HG03135 (cell line): ENCODE data around the gene RAF1.
"Not testable (repeated sequence)": the region's sequence is repeated elsewhere in the genome, so short reads cannot be mapped to it uniquely, and the experiment has no call there.

Experiments used
- ATAC-seq: cut with Tn5 transposase; IDR thresholded peaks from one replicate; pipeline ENCODE4 v1.9.1; 2021; ENCODE audit warnings: mild to moderate bottlenecking, moderate library complexity; ENCODE audit not compliant: unreplicated experiment

The RAF1 gene

DNA sequence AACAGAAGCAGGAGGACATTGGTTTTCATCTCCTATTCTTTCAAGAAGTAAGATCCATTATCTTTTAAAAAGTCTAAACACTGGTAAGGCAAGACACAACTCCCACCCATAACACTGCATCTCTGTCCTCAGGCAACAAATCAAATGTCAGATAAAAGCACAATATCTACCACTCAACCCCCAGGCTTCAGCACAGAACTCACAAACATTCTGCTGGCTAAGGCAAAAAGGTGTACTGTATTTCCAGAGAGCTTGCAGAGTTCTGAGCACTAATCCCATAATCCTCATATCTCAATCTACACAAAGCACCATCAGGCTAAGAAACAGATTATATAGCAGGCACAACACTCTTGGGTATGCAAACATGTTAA lies 20.9 kb downstream of the RAF1 start:
- ATAC-seq, result no peak

DNA sequence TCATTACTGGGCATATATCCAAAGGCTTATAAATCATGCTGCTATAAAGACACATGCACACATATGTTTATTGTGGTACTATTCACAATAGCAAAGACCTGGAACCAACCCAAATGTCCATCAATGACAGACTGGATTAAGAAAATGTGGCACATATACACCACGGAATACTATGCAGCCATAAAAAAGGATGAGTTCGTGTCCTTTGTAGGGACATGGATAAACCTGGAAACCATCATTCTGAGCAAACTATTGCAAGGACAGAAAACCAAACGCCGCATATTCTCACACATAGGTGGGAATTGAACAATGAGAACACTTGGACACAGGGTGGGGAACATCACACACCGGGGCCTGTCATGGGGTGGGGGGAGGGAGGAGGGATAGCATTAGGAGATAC lies 23.1 kb downstream of the RAF1 start:
- ATAC-seq, result not testable (repeated sequence)

DNA sequence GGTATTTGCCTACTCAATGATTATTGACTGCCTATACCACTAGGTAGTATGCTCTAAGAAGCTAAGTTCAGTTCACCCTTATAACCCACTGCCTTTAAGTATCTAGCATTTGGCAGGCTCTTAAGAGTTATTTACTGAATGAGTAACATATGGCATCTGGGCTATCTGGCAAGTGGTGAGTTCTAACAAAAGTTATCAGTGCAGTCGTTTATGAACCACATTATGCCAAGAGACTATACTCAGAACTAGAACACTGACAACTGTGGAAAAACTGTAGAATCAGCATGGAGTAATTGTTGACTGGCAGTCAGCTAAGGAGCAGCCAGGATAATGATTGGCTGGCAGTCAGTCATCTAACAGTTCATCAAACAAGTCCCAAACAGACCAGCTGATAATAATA lies 25.8 kb downstream of the RAF1 start:
- ATAC-seq, result no peak

DNA sequence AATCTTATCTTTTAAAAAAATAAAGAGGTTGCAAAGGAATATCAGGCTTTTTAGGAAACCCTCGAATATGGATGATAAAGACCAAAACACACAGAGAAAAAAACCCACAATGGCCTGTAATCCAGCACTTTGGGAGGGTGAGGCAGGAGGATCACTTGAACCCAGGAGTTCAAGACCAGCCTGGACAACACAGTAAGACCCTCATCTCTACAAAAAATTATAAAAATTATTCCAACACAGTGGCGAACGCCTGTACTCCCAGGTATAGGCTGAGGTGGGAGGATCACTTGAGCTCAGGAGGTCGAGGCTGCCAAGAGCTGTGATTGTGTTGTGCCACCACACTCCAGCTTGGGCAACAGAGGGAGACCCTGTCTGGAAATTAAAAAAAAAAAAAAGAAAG lies 30.8 kb downstream of the RAF1 start:
- no peak for ATAC-seq

DNA sequence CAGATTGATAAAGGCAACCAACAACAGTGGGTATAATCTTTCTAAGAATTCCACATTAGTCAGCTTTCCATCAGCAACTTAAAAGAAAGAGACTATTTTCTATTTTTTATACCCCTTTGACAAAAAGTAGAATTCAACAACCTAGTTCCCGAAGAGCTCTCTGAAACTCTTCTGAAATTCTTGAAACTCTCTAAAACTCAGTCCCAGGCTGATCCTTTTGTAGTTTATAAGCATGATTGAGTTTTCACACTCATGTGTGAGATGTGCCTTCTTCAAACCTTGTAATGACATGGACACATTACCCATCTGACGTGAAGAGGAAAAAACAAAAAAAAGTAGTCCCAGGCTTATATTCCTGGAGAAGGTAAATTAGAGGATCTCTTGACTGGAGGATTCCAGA lies 31.4 kb downstream of the RAF1 start:
- no peak for ATAC-seq

DNA sequence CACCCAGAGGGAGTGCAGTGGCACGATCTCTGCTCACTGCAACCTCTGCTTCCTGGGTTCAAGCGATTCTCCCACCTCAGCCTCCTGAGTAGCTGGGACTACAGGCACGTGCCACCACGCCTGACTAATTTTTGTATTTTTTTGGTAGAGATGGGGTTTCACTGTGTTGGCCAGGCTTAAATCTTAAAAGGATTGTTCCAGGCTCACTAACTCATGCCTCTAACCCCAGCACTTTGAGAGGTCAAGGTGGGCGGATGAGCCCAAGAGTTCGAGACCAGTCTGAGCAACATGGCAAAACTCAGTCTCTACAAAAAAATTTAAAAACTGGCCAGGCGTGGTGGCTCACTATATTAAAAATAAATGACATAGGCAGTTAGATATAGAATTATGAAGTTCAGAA lies 33.1 kb downstream of the RAF1 start:
- not testable (repeated sequence) for ATAC-seq

DNA sequence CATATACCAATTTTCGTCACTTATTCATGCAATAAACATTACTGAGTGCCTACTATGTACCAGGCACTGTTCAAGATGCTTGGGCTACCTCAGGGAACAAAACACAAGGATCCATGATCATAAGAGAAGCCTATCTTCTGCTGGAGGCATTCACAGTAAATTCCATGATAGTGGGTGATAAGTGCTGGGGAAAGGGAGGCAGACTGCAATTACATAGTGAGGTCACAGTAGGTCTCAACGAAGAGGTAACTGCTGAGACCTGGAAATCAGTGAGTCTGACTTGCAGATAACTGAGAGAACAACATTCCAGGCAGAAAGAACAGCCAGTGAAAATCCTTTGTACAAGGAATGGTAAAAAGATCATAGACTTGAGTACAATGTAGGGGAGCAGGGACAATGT lies 33.6 kb downstream of the RAF1 start:
- ATAC-seq, result no peak

DNA sequence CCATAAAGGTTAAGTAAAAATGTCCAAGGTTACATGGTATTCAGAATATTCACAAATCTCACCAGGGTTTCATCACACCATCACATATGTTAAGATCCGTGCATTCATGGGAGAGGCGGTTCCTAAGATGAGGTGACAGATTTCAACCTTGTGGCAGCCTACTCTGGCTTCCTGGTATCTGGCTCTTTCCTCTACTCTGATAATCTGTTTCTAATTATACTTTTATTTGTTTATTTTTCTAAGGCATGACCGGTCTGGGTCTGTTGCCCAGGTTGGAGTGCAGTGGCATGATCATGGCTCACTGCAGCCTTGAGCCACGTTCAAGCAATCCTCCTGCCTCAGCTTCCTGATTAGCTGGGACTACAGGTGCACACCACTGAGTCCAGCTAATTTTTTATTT lies 34.4 kb downstream of the RAF1 start:
- no peak for ATAC-seq

DNA sequence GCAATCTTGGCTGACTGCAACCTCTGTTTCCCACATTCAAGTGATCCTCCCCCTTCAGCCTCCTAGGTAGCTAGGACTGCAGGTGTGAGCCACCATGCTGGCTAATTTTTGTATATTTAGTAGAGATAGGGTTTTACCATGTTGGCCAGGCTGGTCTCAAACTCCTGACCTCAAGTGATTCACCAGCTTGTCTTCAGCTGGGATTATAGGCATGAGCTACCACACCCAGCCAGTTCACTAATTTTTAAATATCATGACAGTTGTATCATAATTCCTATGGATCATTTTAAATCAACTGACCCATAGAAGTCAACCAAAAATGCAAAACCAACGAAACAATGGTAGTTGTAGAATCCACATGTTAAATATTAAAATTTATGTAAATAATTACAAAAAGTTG lies 35.1 kb downstream of the RAF1 start:
- ATAC-seq, result no peak

DNA sequence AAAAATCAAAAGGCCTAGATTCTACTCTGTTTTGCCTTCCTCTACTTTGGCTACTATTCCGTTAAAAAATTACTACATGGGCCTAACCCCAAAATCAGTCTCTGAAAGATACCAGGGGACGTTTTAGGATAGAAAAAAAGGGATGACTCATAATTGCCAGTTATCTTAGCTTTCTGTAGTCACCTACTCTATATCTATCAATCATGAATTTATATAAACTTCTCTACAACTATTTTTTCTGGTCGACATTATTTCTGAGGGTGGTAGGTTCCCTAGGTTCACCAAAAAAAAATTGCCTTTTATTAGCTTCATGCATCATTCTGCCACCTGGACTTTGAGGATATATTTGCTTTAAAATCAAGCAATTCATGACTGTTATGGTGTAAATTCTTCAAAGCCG lies 36.5 kb downstream of the RAF1 start:
- no peak for ATAC-seq

DNA sequence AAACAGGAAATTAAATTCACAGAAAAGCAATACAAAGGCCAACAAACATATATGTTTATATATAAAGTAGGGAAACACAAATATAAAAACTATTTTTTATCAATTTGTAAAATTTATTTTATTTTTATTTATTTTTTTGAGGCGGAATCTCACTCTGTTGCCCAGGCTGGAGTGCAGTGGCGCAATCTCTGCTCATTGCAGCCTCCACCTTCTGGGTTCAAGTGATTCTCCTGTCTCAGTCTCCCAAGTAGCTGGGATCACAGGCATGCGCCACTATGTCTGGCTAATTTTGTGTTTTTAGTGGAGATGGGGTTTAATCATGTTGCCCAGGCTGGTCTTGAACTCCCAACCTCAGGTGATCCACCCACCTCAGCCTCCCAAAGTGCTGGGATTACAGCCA lies 39.0 kb downstream of the RAF1 start:
- not testable (repeated sequence) for ATAC-seq

DNA sequence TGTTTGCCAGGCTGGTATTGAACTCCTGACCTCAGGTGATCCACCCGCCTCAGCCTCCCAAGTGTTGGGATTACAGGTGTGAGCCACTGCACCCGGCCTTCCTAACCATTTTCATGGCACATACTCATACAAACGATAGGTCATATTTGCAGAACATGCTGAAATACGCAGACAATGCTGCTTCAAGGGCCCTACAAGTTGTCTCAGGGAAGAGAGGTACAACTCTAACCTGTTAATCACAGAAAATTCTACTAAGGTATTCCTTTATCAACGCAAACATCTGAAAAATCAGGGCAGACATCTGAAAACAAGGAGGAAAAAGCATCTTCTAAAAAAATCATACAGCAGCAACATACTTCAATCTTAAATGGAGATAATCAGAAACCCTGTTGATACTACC lies 39.9 kb downstream of the RAF1 start:
- no peak for ATAC-seq

DNA sequence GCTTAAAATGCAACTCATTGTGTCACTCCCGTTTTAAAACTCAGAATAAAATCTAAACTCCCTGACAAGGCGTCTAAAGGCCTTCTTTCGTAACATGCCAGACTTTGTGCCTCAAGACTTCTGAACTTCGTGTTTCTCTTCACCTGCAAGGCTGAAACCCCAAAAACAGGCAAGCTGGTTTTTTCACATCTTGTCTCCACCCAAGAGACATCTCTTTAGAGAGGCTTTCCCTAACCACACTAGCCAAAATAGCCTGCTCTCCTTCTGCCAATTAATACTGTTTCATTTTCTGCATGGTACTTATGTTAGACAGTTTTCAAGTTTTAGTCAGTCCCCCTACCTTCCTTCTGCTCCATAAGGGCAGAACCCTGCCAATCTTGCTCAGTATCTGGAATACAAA lies 41.6 kb downstream of the RAF1 start:
- ATAC-seq, result no peak

DNA sequence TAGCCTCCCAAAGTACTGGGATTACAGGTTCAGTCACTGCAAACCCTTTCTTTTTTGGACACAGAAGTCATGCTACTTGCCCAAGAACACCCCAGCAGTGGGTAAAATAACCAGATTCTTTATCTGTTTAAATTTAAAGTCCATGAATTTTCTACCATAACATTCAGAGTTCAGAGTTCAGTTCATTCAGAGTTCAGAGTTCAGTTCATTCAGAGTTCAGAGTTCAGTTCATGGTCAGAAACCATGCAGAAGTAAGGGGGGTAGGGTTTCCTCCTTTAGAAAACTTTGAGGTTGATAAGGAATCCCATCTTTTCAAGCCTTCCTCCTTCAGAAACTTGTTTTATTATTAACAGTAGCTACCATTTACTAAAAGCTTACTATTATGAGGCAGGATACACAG lies 43.2 kb downstream of the RAF1 start:
- ATAC-seq, result no peak

DNA sequence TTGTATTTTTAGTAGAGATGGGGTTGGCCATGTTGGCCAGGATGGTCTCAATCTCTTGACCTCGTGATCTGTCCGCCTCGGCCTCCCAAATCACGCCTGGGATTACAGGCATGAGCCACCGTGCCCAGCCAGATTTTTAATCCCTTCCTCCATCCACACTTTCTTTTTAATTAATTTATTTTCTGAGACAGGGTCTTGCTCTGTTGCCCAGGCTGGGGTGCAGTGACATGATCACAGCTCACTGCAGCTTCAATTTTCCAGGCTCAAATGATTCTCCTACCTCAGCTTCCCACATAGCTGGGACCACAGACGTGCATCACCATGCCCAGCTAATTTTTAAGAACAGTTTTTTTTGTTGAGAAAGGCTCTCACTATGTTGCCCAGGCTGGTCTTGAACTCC lies 43.6 kb downstream of the RAF1 start:
- ATAC-seq, result no peak

DNA sequence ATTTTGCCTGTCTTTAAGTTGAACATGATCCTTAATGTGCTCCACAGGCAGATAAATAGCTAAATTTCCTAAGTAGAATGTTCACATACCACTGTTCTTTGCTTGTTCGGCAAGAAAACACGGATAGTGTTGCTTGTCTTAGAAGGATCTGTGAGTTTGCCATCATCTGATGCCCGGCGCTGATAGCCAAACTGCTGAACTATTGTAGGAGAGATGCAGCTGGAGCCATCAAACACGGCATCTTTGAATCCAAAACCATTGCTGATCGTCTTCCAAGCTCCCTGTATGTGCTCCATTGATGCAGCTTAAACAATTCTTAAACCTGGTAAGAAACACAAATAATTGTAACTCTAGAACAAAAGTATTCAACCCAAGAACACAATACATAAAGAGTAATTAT lies 45.5 kb downstream of the RAF1 start:
- no peak for ATAC-seq

DNA sequence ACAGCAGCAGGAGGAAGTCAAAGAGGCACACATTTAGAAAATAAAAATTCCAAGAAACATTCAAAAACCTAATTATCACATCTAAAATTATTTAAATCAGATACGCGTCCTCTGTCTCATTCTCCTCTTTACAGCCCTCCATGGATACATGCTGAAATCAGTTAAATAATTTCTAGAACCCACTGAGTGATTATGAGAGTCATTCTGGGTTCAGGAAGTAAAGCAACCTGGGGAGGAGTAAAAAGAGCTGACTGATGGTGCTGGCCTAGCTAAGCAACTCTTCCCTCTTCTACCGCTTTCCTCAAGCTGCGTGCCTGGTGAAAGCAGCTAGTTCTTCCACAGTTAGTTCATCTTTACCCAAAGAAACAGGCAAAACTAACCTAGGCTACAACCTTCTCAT lies 48.7 kb downstream of the RAF1 start:
- ATAC-seq, result no peak

DNA sequence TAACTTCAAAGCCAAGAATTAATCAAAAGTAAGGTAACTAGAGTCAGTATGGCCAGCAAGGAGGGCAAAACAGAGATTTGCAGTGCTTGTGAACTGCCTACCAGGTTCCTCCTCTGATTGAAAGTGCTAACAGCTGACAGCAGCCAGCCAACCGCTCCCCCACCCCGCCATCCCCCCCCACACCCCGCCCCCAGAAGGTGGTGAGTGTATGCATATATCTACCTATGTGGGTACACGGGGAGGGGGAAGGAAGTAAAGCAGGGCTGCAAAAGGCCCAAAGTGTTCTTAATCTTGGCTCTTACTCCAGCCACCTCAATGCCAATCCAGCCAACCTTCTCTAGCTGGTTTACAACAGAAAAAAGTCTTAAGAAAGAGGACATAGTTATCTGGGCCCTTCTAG lies 50.7 kb downstream of the RAF1 start:
- ATAC-seq, result no peak

DNA sequence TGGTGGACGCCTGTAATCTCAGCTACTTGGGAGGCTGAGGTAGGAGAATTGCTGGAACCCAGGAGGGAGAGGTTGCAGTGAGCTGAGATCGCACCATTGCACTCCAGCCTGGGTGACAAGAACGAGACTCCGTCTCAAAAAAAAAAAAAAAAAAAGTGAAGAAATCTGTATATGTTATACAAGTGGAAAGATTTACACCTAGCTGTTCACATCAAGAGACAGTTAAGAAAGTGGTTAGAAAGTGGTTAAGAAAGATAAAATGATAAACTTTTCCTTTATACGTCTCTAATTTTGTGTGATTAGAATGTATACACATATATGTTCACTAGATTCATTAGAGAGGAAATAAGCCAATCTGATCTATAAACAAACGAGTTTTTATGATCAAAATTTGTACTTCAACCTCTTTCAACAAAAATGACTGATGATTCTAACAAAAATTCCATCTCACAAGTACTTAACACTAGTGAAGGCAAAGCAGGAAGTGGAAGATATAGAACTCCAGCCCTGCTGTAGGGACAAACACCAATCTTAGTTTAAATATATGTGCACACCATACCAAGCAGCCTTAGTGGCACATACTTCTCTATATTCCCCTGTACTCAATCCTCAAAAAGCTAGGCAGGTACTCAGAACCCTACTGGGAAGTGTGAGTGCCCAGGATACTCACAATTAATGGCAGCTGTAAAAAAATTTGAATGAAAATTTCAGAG lies 51.2 kb downstream of the RAF1 start:
- ATAC-seq, result no peak

DNA sequence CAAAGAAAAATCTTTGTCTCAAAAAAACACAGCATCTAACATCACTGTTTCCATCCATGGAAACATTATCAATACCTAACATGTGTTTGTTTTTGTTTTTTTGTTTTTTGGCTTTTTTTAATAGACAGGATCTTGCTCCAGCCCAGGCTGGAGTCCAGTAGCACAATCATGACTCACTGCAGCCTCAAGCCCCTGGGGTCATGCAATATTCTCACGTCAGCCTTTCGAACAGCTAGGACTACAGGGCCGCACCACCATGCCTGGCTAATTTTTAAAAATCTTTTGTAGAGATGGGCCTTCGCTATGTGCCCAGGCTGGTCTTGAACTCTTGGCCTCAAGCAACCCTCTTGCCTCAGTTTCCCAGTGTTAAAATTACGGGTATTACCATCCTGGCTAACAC lies 52.8 kb downstream of the RAF1 start:
- no peak for ATAC-seq

DNA sequence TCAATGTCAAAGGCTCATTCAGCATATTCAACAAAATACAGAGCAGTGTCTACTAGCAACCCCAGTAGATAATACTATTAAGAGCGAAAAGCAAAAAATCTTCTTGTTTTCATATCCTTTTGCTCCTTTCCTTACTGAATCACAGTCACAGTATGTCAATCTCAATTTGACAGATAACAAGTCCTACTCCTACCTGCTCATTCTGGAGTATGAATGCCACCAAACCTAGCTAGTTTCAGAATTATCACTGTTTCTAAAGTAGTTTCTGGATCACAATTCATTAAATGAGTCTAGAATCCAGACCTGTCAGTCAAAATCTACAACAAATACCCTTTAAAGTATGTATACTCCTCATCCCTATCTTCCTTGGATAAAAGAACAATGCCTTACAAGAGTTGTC lies 55.5 kb downstream of the RAF1 start:
- no peak for ATAC-seq

DNA sequence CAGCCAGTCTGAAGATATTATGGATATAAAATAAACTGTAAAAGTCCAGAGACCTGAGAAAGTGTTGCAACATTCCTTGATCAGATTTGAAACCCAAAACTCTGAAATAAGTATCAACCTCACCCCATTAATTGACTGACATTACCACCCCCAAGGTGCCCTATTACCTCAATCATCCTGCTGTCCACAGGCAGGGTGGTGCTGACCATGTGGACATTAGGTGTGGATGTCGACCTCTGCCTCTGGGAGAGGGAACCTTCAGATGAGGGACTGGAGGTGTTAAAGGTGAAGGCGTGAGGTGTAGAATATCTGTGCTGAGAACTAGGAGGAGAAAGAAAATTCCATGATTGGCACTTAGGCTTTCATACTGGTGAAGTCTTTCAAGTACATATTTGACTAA lies 59.9 kb downstream of the RAF1 start:
- ATAC-seq, result no peak

DNA sequence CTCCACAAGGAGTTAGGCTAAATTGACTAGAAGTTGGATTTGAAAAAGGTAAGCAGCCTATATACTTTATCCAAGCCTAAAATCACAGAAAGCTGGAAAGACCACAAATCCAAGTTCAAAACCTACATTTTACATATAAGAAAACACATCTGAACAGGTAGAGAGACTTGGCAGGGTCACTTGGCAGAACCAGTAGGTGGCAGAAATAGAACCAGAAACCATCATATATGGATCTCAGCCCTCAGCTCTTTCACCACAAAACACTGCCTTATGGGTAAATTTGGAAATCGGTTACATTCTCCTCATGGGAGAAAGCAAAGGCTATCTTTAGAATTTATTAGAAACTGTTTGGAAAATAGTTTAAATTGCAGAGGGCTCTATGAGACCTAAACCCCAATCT lies 62.8 kb downstream of the RAF1 start:
- no peak for ATAC-seq

DNA sequence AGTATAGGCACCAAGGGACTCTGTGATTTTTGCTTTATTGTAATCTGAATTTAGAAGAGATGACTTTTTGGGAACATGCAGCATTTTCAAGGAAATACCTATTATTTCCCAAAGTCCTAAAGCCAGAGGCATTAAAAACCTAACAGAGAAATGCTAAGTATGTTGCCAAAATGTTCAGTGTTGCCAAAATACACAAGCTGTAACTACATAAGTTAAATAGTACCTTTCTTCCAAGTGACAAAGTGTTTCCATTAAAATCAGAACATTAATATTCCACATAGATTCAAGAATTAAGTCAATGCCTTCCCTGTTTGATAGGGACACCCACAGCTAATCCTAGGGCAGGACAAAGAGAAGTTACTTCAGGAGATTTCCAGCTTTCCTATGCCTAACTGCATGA lies 65.0 kb downstream of the RAF1 start:
- ATAC-seq, result no peak
